Lower leg skin (tissue), 3 donors: ENCODE data around the gene GABRE.

ENCODE experiments used
- CTCF ChIP-seq, 3 donors: fragments of 450-650 bp; IDR thresholded peaks; one replicate each; pipeline ENCODE4 v1.5.1; 2016; ENCODE audit warnings: antibody characterized with exemption in 3 of 3, mild to moderate bottlenecking in 3 of 3, moderate library complexity in 2 of 3
- POLR2A ChIP-seq, 2 donors: fragments of 450-650 bp; IDR thresholded peaks; one replicate each; pipeline ENCODE4 v1.6.1; 2016 to 2017; ENCODE audit warnings: antibody characterized with exemption in 2 of 2, mild to moderate bottlenecking in 1 of 2, moderate library complexity in 1 of 2

GRCh38 chrX:151921866-151922265 lies 52.6 kb downstream of the GABRE start:
- TF ChIP-seq POLR2A (IDR thresholded peaks at IDR 0.05) (no peak), CTCF (IDR thresholded peaks at IDR 0.05) (no peak)
